ENCODE results near the gene GPR132.
"Not testable (repeated sequence)": the region's sequence is repeated elsewhere in the genome, so short reads cannot be mapped to it uniquely, and the experiment has no call there.

DNA sequence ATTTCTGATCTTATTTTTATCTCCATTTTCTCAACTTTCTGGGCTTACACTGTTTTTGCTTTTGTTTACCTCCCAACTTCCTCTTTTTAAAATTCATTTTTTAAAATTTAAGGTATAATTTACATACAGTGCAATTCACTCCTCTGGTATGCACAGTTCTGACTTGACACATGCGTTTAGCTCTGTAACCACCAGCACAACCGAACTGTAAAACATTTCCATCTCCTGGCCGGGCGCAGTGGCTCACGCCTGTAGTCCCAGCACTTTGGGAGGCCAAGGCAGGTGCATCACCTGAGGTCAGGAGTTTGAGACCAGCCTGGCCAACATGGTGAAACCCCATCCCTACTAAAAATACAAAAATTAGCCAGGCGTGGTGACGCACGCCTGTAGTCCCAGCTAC, 16.2 kb upstream of the GPR132 start:
- not testable (repeated sequence) for TF ChIP-seq POLR2A (IDR thresholded peaks at IDR 0.05); POLR2AphosphoS5 (IDR thresholded peaks at IDR 0.05); EP300 (IDR thresholded peaks at IDR 0.05; ENCODE audit: low read depth)
- TF ChIP-seq, protein P1, sequence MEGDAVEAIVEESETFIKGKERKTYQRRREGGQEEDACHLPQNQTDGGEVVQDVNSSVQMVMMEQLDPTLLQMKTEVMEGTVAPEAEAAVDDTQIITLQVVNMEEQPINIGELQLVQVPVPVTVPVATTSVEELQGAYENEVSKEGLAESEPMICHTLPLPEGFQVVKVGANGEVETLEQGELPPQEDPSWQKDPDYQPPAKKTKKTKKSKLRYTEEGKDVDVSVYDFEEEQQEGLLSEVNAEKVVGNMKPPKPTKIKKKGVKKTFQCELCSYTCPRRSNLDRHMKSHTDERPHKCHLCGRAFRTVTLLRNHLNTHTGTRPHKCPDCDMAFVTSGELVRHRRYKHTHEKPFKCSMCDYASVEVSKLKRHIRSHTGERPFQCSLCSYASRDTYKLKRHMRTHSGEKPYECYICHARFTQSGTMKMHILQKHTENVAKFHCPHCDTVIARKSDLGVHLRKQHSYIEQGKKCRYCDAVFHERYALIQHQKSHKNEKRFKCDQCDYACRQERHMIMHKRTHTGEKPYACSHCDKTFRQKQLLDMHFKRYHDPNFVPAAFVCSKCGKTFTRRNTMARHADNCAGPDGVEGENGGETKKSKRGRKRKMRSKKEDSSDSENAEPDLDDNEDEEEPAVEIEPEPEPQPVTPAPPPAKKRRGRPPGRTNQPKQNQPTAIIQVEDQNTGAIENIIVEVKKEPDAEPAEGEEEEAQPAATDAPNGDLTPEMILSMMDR (IDR thresholded peaks at IDR 0.05): not testable (repeated sequence)
